Karpas-422 (cell line): ENCODE results near the gene TEX28. TPM values are rescaled to one million over a fixed set of nuclear protein-coding genes. Genes with fewer than 3 reads are reported as not detected.
"Not testable (repeated sequence)": the region's sequence is repeated elsewhere in the genome, so short reads cannot be mapped to it uniquely, and the experiment has no call there.

Experiments used
- DNase-seq: peaks from one replicate; pipeline ENCODE4 v3.0.0-alpha.2; 2015
- H2AFZ ChIP-seq: fragments of 200-600 bp; sonication (generic); 2 replicates; pipeline ENCODE4 v1.6.1; 2014; ENCODE audit warnings: antibody characterized with exemption, low read length, mixed read lengths
- H3K27ac ChIP-seq: fragments of 200-600 bp; sonication (generic); 2 replicates; pipeline ENCODE4 v1.5.1; 2014; ENCODE audit warnings: mild to moderate bottlenecking, low read length, moderate library complexity
- H3K27me3 ChIP-seq: fragments of 200-600 bp; sonication (generic); 2 replicates; pipeline ENCODE4 v1.6.1; 2014; ENCODE audit warnings: low read length, mixed read lengths
- H3K36me3 ChIP-seq: fragments of 200-600 bp; sonication (generic); 2 replicates; pipeline ENCODE4 v1.6.1; 2014; ENCODE audit warnings: low read length, mixed read lengths; ENCODE audit not compliant: insufficient read depth
- H3K4me1 ChIP-seq: fragments of 200-600 bp; sonication (generic); 2 replicates; pipeline ENCODE4 v1.6.1; 2014; ENCODE audit warnings: mild to moderate bottlenecking, low read length, mixed read lengths
- H3K4me2 ChIP-seq: fragments of 200-600 bp; sonication (generic); 2 replicates; pipeline ENCODE4 v1.6.1; 2014; ENCODE audit warnings: low read length, low read depth, mild to moderate bottlenecking; ENCODE audit not compliant: poor library complexity, severe bottlenecking
- H3K4me3 ChIP-seq: fragments of 200-600 bp; sonication (generic); 2 replicates; pipeline ENCODE4 v1.5.1; 2014; ENCODE audit warnings: mild to moderate bottlenecking, antibody characterized with exemption, low read length, mixed read lengths
- H3K79me2 ChIP-seq: fragments of 200-600 bp; sonication (generic); 2 replicates; pipeline ENCODE4 v1.6.1; 2014; ENCODE audit warnings: mild to moderate bottlenecking, low read length, mixed read lengths
- H3K9ac ChIP-seq: fragments of 200-600 bp; sonication (generic); 2 replicates; pipeline ENCODE4 v1.6.0; 2014; ENCODE audit warnings: low read length
- H3K9me2 ChIP-seq: fragments of 200-600 bp; sonication (generic), shearing (Covaris generic); replicated peaks from 2 replicates; pipeline ENCODE4 v1.6.0; 2014; ENCODE audit warnings: mild to moderate bottlenecking, low read length, moderate library complexity; ENCODE audit not compliant: insufficient read depth
- H3K9me3 ChIP-seq: fragments of 300-700, 200-600 bp; sonication (generic); 2 replicates; pipeline ENCODE4 v1.6.1; 2014; ENCODE audit warnings: low read length, mixed read lengths
- H4K20me1 ChIP-seq: fragments of 200-600 bp; sonication (generic); 2 replicates; pipeline ENCODE4 v1.6.1; 2014; ENCODE audit warnings: mild to moderate bottlenecking, antibody characterized with exemption, low read length, low read depth; ENCODE audit not compliant: insufficient read depth
- total RNA-seq: library from RNA; depleted of rRNA; stranded (reverse); fragments of >200 nt; shearing (Covaris generic); gene quantifications from 2 replicates; pipeline ENCODE4 v1.2.3, GENCODE V29; 2014; ENCODE audit warnings: low replicate concordance; rRNA removed

The TEX28 gene, protein sequence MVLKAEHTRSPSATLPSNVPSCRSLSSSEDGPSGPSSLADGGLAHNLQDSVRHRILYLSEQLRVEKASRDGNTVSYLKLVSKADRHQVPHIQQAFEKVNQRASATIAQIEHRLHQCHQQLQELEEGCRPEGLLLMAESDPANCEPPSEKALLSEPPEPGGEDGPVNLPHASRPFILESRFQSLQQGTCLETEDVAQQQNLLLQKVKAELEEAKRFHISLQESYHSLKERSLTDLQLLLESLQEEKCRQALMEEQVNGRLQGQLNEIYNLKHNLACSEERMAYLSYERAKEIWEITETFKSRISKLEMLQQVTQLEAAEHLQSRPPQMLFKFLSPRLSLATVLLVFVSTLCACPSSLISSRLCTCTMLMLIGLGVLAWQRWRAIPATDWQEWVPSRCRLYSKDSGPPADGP
- not detected in 2 replicates for total RNA-seq

- no peak within 1 kb of the TSS for H3K9ac ChIP-seq
Measured at GRCh38 chrX:154294791-154295574, at the start of gene TEX28. Gene TEX28, minus strand, starts transcription at chrX:154295124. Its CDS starts 3,007 bp downstream, at chrX:154292117.

GRCh38 chrX:154343620-154344019 lies 48.7 kb upstream of the TEX28 start:
- not testable (repeated sequence) for H3K27me3 ChIP-seq, DNase-seq, H3K79me2 ChIP-seq, H3K9me3 ChIP-seq, H2AFZ ChIP-seq, H3K36me3 ChIP-seq, H3K4me2 ChIP-seq, H4K20me1 ChIP-seq, H3K9me2 ChIP-seq, H3K4me1 ChIP-seq, H3K4me3 ChIP-seq, H3K9ac ChIP-seq, H3K27ac ChIP-seq

More at GRCh38 chrX:154294791-154295574, at the start of gene TEX28:
- Histone ChIP-seq H3K9me2 (no peaks in the 10 kb centered on the region), H3K4me3 (no peak within 1 kb of the TSS), H3K27me3 (no peaks in the 10 kb centered on the region), H3K4me1 (no peaks in the 10 kb centered on the region), H4K20me1 (no peaks in the 10 kb centered on the region), H3K79me2 (no peaks in the 10 kb centered on the region), H3K4me2 (no peak within 1 kb of the TSS), H2AFZ (no peak within 1 kb of the TSS), H3K27ac (no peak within 1 kb of the TSS), H3K9me3 (no peaks in the 10 kb centered on the region), H3K36me3 (no peaks in the 10 kb centered on the region)
- DNase-seq: no peak

DNA sequence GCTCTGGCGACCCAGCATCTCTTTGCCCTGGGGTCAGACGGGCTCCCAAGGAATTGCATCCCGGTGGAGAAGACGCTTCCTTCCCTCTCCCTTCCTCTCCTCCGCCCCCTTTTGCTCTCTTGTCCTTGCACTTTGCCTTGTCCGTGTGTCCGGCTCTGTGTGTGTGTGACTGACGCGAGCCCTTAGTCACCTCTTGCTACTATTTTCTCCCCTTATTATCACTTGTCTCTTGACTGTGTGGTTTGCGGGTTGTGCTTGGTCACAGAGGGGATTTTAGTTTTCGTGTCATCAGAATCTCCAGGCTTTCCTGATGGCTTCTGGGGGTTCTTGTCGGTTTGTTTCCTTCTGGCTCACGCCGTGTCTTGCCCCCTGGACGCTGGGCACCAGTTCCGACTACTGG lies 48.1 kb upstream of the TEX28 start:
- not testable (repeated sequence) for H3K4me3 ChIP-seq, H3K79me2 ChIP-seq, H4K20me1 ChIP-seq, DNase-seq, H3K9ac ChIP-seq, H3K9me2 ChIP-seq, H3K27me3 ChIP-seq, H3K27ac ChIP-seq, H3K9me3 ChIP-seq, H3K36me3 ChIP-seq, H2AFZ ChIP-seq, H3K4me2 ChIP-seq, H3K4me1 ChIP-seq

DNA sequence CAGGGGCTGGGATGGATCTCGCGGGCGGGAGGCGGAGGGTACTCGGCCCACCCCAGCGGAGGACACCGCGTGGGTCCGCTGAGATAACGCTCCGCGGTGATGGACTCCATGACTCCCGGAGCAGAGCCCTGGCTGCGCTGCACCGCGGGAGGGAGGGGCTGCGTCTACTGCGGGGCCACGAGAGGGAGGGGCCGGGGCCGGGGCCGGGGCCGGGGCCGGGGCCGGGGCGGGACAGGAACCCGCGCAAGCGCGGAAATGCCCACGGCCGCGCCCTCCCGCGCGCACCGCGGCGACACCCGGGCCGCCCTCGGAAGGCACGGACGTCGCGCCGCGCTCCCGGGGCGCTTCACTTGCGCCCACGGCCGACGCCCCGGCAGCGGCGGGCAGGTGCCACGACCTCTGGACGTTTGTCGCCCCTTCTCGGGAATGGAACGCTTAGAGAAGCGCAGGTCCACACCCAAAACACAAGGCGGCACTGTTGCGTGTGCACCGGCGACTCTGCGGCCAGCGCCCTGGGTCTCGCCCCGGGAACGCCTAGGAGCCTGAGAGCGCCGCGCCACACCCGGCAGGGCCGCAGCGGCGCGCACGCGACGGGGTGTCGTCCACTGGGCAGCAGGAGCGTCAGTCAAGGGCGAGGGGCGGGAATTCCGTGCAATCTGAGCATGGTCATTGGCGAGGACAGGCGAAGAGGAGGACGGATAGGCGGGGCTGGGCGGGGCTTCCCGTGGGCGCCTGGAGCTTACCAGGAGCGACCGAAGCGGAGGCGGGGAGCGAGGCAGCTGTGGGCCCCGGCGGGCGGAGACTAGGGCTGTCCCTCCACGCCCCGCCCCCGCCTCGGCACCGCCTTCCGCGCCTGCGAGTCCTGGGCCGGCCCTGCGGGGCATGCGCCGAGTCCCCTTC lies 46.7 kb upstream of the TEX28 start:
- not testable (repeated sequence) for DNase-seq, H3K27me3 ChIP-seq

DNA sequence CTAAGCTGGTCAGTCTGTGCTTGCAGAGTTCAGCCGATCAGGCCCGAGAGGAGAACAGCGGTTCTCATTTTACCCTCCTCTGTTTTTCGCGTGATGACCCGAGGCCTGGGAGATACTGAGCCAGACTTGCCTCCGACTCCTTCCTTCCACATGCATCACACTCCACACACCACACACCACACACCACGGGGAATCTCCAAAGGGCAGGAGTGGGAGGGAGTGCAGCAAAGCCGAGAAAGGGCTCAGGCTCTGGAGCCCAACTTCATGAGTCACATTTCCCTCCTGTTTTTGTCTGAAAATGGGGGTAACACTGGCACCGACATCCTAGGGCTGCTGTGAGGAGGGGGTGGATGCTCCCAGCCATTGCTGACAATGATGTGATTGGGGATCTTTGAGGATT lies 39.6 kb upstream of the TEX28 start:
- H3K27ac ChIP-seq: peak overlapping the region; percentile 50
- no peaks in the 10 kb centered on the region for H4K20me1 ChIP-seq
- H3K9me2 ChIP-seq: no peaks in the 10 kb centered on the region
- no peaks in the 10 kb centered on the region for H3K9me3 ChIP-seq
- peaks cover 15% of the 10 kb centered on the region for H3K4me1 ChIP-seq
- peak overlapping the region; percentile 79; the same call in 1 of the 2 replicates for H2AFZ ChIP-seq
- no peak for DNase-seq
- H3K4me3 ChIP-seq: no peak overlapping the region
- peak overlapping the region; percentile 54 for H3K4me2 ChIP-seq
- no peaks in the 10 kb centered on the region for H3K27me3 ChIP-seq
- no peaks in the 10 kb centered on the region for H3K36me3 ChIP-seq
- H3K9ac ChIP-seq: 0 out of 2 replicates have a peak overlapping the region, but pooled peaks have one; percentile 24
- H3K79me2 ChIP-seq: no peaks in the 10 kb centered on the region

More for the DNA sequence above, 46.7 kb upstream of the TEX28 start:
- not testable (repeated sequence) for H3K27ac ChIP-seq, H4K20me1 ChIP-seq, H3K4me2 ChIP-seq, H3K4me1 ChIP-seq, H3K9me3 ChIP-seq, H3K79me2 ChIP-seq, H3K36me3 ChIP-seq, H3K9ac ChIP-seq, H3K9me2 ChIP-seq, H3K4me3 ChIP-seq, H2AFZ ChIP-seq

- no peaks in the 10 kb centered on the region for H3K27me3 ChIP-seq
- no peaks in the 10 kb centered on the region for H3K36me3 ChIP-seq
- H3K9ac ChIP-seq: peak overlapping the region; percentile 24; the same call in 1 of the 2 replicates
- no peaks in the 10 kb centered on the region for H3K79me2 ChIP-seq
- peak overlapping the region; percentile 54 for H3K4me2 ChIP-seq
- no peaks in the 10 kb centered on the region for H4K20me1 ChIP-seq
- no peaks in the 10 kb centered on the region for H3K9me3 ChIP-seq
- peak; percentile 78 for DNase-seq
- H3K4me1 ChIP-seq: peaks cover 15% of the 10 kb centered on the region
- 0 out of 2 replicates have a peak overlapping the region, but pooled peaks have one; percentile 18 for H3K4me3 ChIP-seq
- peak overlapping the region; percentile 79 for H2AFZ ChIP-seq
- H3K27ac ChIP-seq: peak overlapping the region; percentile 50
- H3K9me2 ChIP-seq: no peaks in the 10 kb centered on the region
Measured at GRCh38 chrX:154333837-154334271, 38.9 kb upstream of the TEX28 start.

- no peak overlapping the region for H2AFZ ChIP-seq
- H3K4me2 ChIP-seq: no peak overlapping the region
- DNase-seq: no peak
- no peak overlapping the region for H3K9ac ChIP-seq
- no peaks in the 10 kb centered on the region for H3K9me2 ChIP-seq
- H3K4me1 ChIP-seq: peaks cover 15% of the 10 kb centered on the region
- H3K27me3 ChIP-seq: no peaks in the 10 kb centered on the region
- no peak overlapping the region; the same call in 1 of the 2 replicates for H3K27ac ChIP-seq
- H4K20me1 ChIP-seq: no peaks in the 10 kb centered on the region
- H3K79me2 ChIP-seq: no peaks in the 10 kb centered on the region
- H3K9me3 ChIP-seq: no peaks in the 10 kb centered on the region
- H3K36me3 ChIP-seq: no peaks in the 10 kb centered on the region
- H3K4me3 ChIP-seq: no peak overlapping the region
Measured at GRCh38 chrX:154333116-154333515, 38.2 kb upstream of the TEX28 start.
